Epidermal melanocyte (primary cell): ENCODE measurements around the gene SLC34A1.
A peak's percentile ranks its signal among the peaks of the same experiment; 100 is the strongest.
"Not testable (repeated sequence)": the region's sequence is repeated elsewhere in the genome, so short reads cannot be mapped to it uniquely, and the experiment has no call there.

Source experiments
- DNase-seq: peaks from one replicate; pipeline ENCODE4 v3.0.0; 2011; ENCODE audit warnings: low spot score; ENCODE audit not compliant: insufficient read length

SLC34A1 gene

GRCh38 chr5:177405805-177406204, 21.6 kb downstream of the SLC34A1 start:
- DNase-seq = no peak

GRCh38 chr5:177409043-177409801, 25.0 kb downstream of the SLC34A1 start, which contains the start of gene F12:
F12 (minus strand) TSS chr5:177409564; CDS start chr5:177409527, 37 bp downstream.
- DNase-seq = no peak

- no peak for DNase-seq
Measured at GRCh38 chr5:177410575-177410974, 26.3 kb downstream of the SLC34A1 start.

GRCh38 chr5:177412603-177413233, 28.5 kb downstream of the SLC34A1 start:
- DNase-seq = no peak

- no peak for DNase-seq
Measured at GRCh38 chr5:177414481-177414880, 30.2 kb downstream of the SLC34A1 start.

GRCh38 chr5:177417081-177417480, 32.8 kb downstream of the SLC34A1 start:
- DNase-seq = not testable (repeated sequence)

- DNase-seq = no peak
Measured at GRCh38 chr5:177419046-177419445, 34.8 kb downstream of the SLC34A1 start.

- not testable (repeated sequence) for DNase-seq
Measured at GRCh38 chr5:177420472-177420871, 36.2 kb downstream of the SLC34A1 start.

GRCh38 chr5:177421062-177421798, 37.0 kb downstream of the SLC34A1 start:
- no peak for DNase-seq

GRCh38 chr5:177423671-177424070, 39.4 kb downstream of the SLC34A1 start:
- no peak for DNase-seq

GRCh38 chr5:177425196-177425800, 41.1 kb downstream of the SLC34A1 start:
- no peak for DNase-seq

GRCh38 chr5:177425801-177426565, 41.7 kb downstream of the SLC34A1 start:
- peak; percentile 99 for DNase-seq

GRCh38 chr5:177426566-177427210, 42.5 kb downstream of the SLC34A1 start, which contains the start of gene GRK6:
GRK6 (plus strand) TSS chr5:177426676; CDS start chr5:177426846, 170 bp downstream.
- no peak for DNase-seq

- DNase-seq = no peak
Measured at GRCh38 chr5:177427211-177427822, 43.1 kb downstream of the SLC34A1 start.

- no peak for DNase-seq
Measured at GRCh38 chr5:177427919-177428573, 43.8 kb downstream of the SLC34A1 start.

- no peak for DNase-seq
Measured at GRCh38 chr5:177428574-177429217, 44.5 kb downstream of the SLC34A1 start.

- DNase-seq = no peak
Measured at GRCh38 chr5:177429248-177430040, 45.2 kb downstream of the SLC34A1 start.
